SK-N-SH (cell line): ENCODE data around the gene APPL2. TPM values are rescaled to one million over a fixed set of nuclear protein-coding genes. Genes with fewer than 3 reads are reported as not detected.

Experiments
- CTCF ChIA-PET: fragments of 300-600, 350-600 bp; formaldehyde crosslinking; extraction: SDS; loops from one replicate; lab custom pipeline; 2021; lab: Yijun Ruan, JAX
- POLR2A ChIA-PET: fragments of 350-600 bp; sonication (Branson Sonifier 250); formaldehyde crosslinking; extraction: SDS; loops from one replicate; lab custom pipeline; 2020; ENCODE audit warnings: antibody characterized with exemption, inconsistent platforms; lab: Yijun Ruan, JAX
- DNase-seq: peaks from one replicate; pipeline ENCODE4 v3.0.0; 2012
- H2AFZ ChIP-seq: fragments of 200-600 bp; sonication (generic); 2 replicates; pipeline ENCODE4 v1.8.1; 2016; ENCODE audit warnings: antibody characterized with exemption, mild to moderate bottlenecking, low read depth
- H3F3A ChIP-seq: fragments of 200-600 bp; sonication (generic); replicated peaks from 2 replicates; pipeline ENCODE3; 2016; ENCODE audit warnings: antibody characterized with exemption, mild to moderate bottlenecking; ENCODE audit not compliant: insufficient read depth
- H3K27ac ChIP-seq, 2 experiments: fragments of 200-500 bp in 1 of 2; fragments of 200-600 bp in 1 of 2; sonication (Bioruptor generic) in 1 of 2; sonication (generic), shearing (Covaris generic) in 1 of 2; 2 replicates each; pipeline versions ENCODE4 v1.5.1 to v1.6.1; 2014 to 2016; ENCODE audit warnings: low read depth in 2 of 2, inconsistent platforms in 1 of 2, low read length in 1 of 2, mild to moderate bottlenecking in 1 of 2, mixed read lengths in 1 of 2
- H3K27me3 ChIP-seq: fragments of 200-600 bp; sonication (generic), shearing (Covaris generic); 2 replicates; pipeline ENCODE4 v1.6.1; 2016; ENCODE audit warnings: mixed run types; ENCODE audit not compliant: insufficient read depth
- H3K36me3 ChIP-seq, 2 experiments: fragments of 200-500 bp in 1 of 2; fragments of 200-600 bp in 1 of 2; sonication (Bioruptor generic) in 1 of 2; sonication (generic) in 1 of 2; replicated peaks in 1 of 2; 2 replicates each; pipeline versions ENCODE3 to v1.5.1; 2014 to 2016; ENCODE audit warnings: low read length in 1 of 2, mild to moderate bottlenecking in 1 of 2; ENCODE audit not compliant: insufficient read depth in 2 of 2, control insufficient read depth in 1 of 2
- H3K4me1 ChIP-seq, 2 experiments: fragments of 200-500 bp in 1 of 2; fragments of 200-600 bp in 1 of 2; sonication (Bioruptor generic) in 1 of 2; sonication (generic), shearing (Covaris generic) in 1 of 2; 2 replicates each; pipeline versions ENCODE4 v1.5.1 to v1.6.1; 2014 to 2016; ENCODE audit warnings: low read depth in 1 of 2, low read length in 1 of 2, mixed run types in 1 of 2; ENCODE audit not compliant: insufficient read depth in 2 of 2, control insufficient read depth in 1 of 2
- H3K4me2 ChIP-seq: fragments of 200-600 bp; sonication (generic), shearing (Covaris generic); 2 replicates; pipeline ENCODE4 v1.6.1; 2017; ENCODE audit warnings: mixed run types
- H3K4me3 ChIP-seq, 2 experiments: fragments of 200-500 bp in 1 of 2; fragments of 200-600 bp in 1 of 2; sonication (Bioruptor generic) in 1 of 2; sonication (generic), shearing (Covaris generic) in 1 of 2; 2 replicates each; pipeline versions ENCODE4 v1.5.1 to v1.8.1; 2014 to 2016; ENCODE audit warnings: low read depth in 2 of 2, inconsistent platforms in 1 of 2, low read length in 1 of 2, mild to moderate bottlenecking in 1 of 2, mixed read lengths in 1 of 2, moderate library complexity in 1 of 2
- H3K79me2 ChIP-seq: fragments of 200-600 bp; sonication (generic); 2 replicates; pipeline ENCODE4 v1.8.1; 2017; ENCODE audit warnings: mild to moderate bottlenecking; ENCODE audit not compliant: insufficient read depth
- H3K9ac ChIP-seq: fragments of 200-600 bp; sonication (generic); 2 replicates; pipeline ENCODE4 v1.6.1; 2017; ENCODE audit warnings: mixed run types
- H3K9me2 ChIP-seq: fragments of 200-600 bp; sonication (generic); 2 replicates; pipeline ENCODE4 v1.6.1; 2017; ENCODE audit warnings: mixed run types
- H3K9me3 ChIP-seq: fragments of 200-600 bp; sonication (generic); 2 replicates; pipeline ENCODE4 v1.6.1; 2017; ENCODE audit warnings: mixed run types, mild to moderate bottlenecking, moderate library complexity
- H4K20me1 ChIP-seq: fragments of 200-600 bp; sonication (generic); 2 replicates; pipeline ENCODE4 v1.6.1; 2017; ENCODE audit warnings: mild to moderate bottlenecking, mixed run types; ENCODE audit not compliant: insufficient read depth
- EZH2phosphoT487 ChIP-seq: fragments of 200-600 bp; sonication (generic); IDR thresholded peaks from 2 replicates; pipeline ENCODE4 v1.6.1; 2017; ENCODE audit warnings: low read depth, mixed run types, mild to moderate bottlenecking, antibody characterized with exemption, moderate library complexity, borderline replicate concordance
- FOSL2 ChIP-seq: IDR thresholded peaks from 2 replicates; pipeline ENCODE4 v1.4.0; 2012; ENCODE audit warnings: low read depth, mild to moderate bottlenecking, moderate library complexity, borderline replicate concordance
- FOXM1 ChIP-seq: IDR thresholded peaks from 2 replicates; pipeline ENCODE4 v1.4.0; 2012; ENCODE audit warnings: low read depth, mild to moderate bottlenecking
- MEF2A ChIP-seq: IDR thresholded peaks from 2 replicates; pipeline ENCODE4 v1.4.0; 2012; ENCODE audit warnings: low read depth, borderline replicate concordance
- NRF1 ChIP-seq: IDR thresholded peaks from 2 replicates; pipeline ENCODE4 v1.6.1; 2012; ENCODE audit warnings: low read depth, mild to moderate bottlenecking, low read length
- POLR2AphosphoS5 ChIP-seq: IDR thresholded peaks from 2 replicates; pipeline ENCODE4 v1.6.1; 2012; ENCODE audit warnings: low read depth, low read length
- RFX5 ChIP-seq: IDR thresholded peaks from 2 replicates; pipeline ENCODE4 v1.6.1; 2012; ENCODE audit warnings: mild to moderate bottlenecking, improper control_type of control experiment, low read length
- SIN3A ChIP-seq: IDR thresholded peaks from 2 replicates; pipeline ENCODE4 v1.6.1; 2012; ENCODE audit warnings: low read depth, mild to moderate bottlenecking, low read length, moderate library complexity, borderline replicate concordance
- TAF1 ChIP-seq: IDR thresholded peaks from 2 replicates; pipeline ENCODE4 v1.6.1; 2012; ENCODE audit warnings: low read depth, mild to moderate bottlenecking, low read length, moderate library complexity, borderline replicate concordance
- WGBS: methylation state at CpG from one replicate; pipeline ENCODE4 v1.1.6; 2017; ENCODE audit warnings: low lambda C conversion rate; 5-methylcytosine and 5-hydroxymethylcytosine counted together
- polyA plus RNA-seq, 3 experiments: library from polyadenylated mRNA; depleted of rRNA; stranded (reverse); fragments of >200 nt; gene quantifications; 2 replicates each; pipeline ENCODE4 v1.2.3, GENCODE V29; 2012
- TF ChIP-seq, protein P1 (sequence below): IDR thresholded peaks from 2 replicates; pipeline ENCODE4 v1.4.0; 2012; ENCODE audit warnings: low read depth, borderline replicate concordance
- TF ChIP-seq, protein P2 (sequence below): IDR thresholded peaks from 2 replicates; pipeline ENCODE4 v1.4.0; 2012; ENCODE audit warnings: low read depth
- TF ChIP-seq, protein P3 (sequence below): IDR thresholded peaks from 2 replicates; pipeline ENCODE4 v1.6.1; 2012; ENCODE audit warnings: mild to moderate bottlenecking, low read depth, low read length, moderate library complexity

The APPL2 gene
- polyA plus RNA-seq, 1 of the 3 experiments (the other 2 are of a cell fraction), result 59.2 TPM

DNA sequence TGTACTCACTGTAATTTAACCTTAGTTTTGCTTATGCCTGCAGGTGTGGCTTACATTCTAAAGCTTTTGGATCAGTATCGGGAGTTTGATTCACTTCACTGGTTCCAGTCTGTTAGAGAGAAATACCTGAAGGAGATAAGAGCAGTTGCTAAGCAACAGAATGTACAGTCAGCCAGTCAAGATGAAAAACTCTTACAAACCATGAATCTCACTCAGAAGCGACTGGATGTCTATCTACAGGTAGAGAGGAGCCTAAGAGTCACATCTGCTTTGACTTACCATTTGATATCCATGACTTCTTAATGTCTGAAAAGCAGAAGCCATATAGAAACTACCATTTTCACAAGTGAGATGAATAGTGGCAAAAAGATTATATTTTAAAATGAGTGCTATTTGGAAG is 71.9 kb downstream of the APPL2 start:
- no peaks in the 10 kb centered on the region for H3K27me3 ChIP-seq
- H4K20me1 ChIP-seq, result no peaks in the 10 kb centered on the region
- no peak for DNase-seq
- H3K9me3 ChIP-seq, result no peaks in the 10 kb centered on the region
- ChIA-PET POLR2A (no interaction called here), CTCF (no interaction called here)
- H3K4me3 ChIP-seq, result no peak overlapping the region
- 98% methylated on average over 2 of the region's 2 CpGs for WGBS
- H3K4me1 ChIP-seq, result no peaks in the 10 kb centered on the region; a peak in 2 of 4 replicates
- no peak overlapping the region for H2AFZ ChIP-seq
- peaks cover 87% of the 10 kb centered on the region in 2 experiments for H3K36me3 ChIP-seq
- no peak overlapping the region for H3K27ac ChIP-seq
- TF ChIP-seq RFX5 (no peak), TAF1 (no peak), EZH2phosphoT487 (no peak), NRF1 (no peak), FOSL2 (no peak), SIN3A (no peak), MEF2A (no peak)
- no peaks in the 10 kb centered on the region for H3K79me2 ChIP-seq
- H3K4me2 ChIP-seq, result no peak overlapping the region
- H3K9ac ChIP-seq, result no peak overlapping the region
- no peaks in the 10 kb centered on the region for H3K9me2 ChIP-seq
- H3F3A ChIP-seq, result peaks cover 33% of the 10 kb centered on the region

DNA sequence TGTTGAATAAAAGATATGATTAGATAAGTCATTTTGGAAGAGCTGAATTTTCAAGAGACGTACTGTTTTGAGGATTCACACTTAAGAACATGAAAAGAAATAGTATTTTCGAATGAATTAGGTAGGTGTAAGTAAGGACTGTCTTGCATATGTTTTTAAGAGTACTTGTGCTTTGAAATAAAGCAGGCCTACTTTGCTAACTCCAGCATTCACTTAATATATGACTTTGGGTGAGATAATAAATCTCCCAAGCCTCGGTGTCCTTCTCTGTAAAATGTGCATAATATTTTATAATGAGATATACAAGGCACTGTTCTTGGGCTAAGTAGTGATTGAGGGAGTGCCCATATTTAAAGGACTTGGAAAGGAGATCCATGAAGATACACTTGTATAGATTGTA is 73.8 kb downstream of the APPL2 start:
- WGBS, result 96% methylated on average over 3 of the region's 3 CpGs
- no peak overlapping the region for H3K4me2 ChIP-seq
- no peak overlapping the region for H3K4me3 ChIP-seq
- H3K9ac ChIP-seq, result no peak overlapping the region
- H4K20me1 ChIP-seq, result no peaks in the 10 kb centered on the region
- no peak overlapping the region; a peak in 1 of 4 replicates for H3K27ac ChIP-seq
- DNase-seq, result no peak
- no peaks in the 10 kb centered on the region for H3K9me3 ChIP-seq
- TF ChIP-seq FOXM1 (no peak), POLR2AphosphoS5 (no peak), RFX5 (no peak), TAF1 (no peak)
- TF ChIP-seq, protein P1, sequence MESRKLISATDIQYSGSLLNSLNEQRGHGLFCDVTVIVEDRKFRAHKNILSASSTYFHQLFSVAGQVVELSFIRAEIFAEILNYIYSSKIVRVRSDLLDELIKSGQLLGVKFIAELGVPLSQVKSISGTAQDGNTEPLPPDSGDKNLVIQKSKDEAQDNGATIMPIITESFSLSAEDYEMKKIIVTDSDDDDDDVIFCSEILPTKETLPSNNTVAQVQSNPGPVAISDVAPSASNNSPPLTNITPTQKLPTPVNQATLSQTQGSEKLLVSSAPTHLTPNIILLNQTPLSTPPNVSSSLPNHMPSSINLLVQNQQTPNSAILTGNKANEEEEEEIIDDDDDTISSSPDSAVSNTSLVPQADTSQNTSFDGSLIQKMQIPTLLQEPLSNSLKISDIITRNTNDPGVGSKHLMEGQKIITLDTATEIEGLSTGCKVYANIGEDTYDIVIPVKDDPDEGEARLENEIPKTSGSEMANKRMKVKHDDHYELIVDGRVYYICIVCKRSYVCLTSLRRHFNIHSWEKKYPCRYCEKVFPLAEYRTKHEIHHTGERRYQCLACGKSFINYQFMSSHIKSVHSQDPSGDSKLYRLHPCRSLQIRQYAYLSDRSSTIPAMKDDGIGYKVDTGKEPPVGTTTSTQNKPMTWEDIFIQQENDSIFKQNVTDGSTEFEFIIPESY, result no peak
- TF ChIP-seq, protein P2, sequence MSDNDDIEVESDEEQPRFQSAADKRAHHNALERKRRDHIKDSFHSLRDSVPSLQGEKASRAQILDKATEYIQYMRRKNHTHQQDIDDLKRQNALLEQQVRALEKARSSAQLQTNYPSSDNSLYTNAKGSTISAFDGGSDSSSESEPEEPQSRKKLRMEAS, result no peak
- TF ChIP-seq, protein P3, sequence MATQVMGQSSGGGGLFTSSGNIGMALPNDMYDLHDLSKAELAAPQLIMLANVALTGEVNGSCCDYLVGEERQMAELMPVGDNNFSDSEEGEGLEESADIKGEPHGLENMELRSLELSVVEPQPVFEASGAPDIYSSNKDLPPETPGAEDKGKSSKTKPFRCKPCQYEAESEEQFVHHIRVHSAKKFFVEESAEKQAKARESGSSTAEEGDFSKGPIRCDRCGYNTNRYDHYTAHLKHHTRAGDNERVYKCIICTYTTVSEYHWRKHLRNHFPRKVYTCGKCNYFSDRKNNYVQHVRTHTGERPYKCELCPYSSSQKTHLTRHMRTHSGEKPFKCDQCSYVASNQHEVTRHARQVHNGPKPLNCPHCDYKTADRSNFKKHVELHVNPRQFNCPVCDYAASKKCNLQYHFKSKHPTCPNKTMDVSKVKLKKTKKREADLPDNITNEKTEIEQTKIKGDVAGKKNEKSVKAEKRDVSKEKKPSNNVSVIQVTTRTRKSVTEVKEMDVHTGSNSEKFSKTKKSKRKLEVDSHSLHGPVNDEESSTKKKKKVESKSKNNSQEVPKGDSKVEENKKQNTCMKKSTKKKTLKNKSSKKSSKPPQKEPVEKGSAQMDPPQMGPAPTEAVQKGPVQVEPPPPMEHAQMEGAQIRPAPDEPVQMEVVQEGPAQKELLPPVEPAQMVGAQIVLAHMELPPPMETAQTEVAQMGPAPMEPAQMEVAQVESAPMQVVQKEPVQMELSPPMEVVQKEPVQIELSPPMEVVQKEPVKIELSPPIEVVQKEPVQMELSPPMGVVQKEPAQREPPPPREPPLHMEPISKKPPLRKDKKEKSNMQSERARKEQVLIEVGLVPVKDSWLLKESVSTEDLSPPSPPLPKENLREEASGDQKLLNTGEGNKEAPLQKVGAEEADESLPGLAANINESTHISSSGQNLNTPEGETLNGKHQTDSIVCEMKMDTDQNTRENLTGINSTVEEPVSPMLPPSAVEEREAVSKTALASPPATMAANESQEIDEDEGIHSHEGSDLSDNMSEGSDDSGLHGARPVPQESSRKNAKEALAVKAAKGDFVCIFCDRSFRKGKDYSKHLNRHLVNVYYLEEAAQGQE, result no peak
- peaks cover 27% of the 10 kb centered on the region for H3F3A ChIP-seq
- H3K4me1 ChIP-seq, result no peaks in the 10 kb centered on the region; a peak in 2 of 4 replicates
- no peaks in the 10 kb centered on the region for H3K79me2 ChIP-seq
- POLR2A ChIA-PET, result no interaction called here
- H2AFZ ChIP-seq, result no peak overlapping the region
- CTCF ChIA-PET, result no interaction called here
- H3K27me3 ChIP-seq, result no peaks in the 10 kb centered on the region
- peaks cover 85 to 92% of the 10 kb centered on the region in 2 experiments for H3K36me3 ChIP-seq
- H3K9me2 ChIP-seq, result no peaks in the 10 kb centered on the region
